Measurements from ENCODE around the gene KLF3. TPM values are rescaled to one million over a fixed set of nuclear protein-coding genes. Genes with fewer than 3 reads are reported as not detected.

KLF3 gene
- total RNA-seq, 1 experiment from 2014 or later: 5.7 TPM

DNA sequence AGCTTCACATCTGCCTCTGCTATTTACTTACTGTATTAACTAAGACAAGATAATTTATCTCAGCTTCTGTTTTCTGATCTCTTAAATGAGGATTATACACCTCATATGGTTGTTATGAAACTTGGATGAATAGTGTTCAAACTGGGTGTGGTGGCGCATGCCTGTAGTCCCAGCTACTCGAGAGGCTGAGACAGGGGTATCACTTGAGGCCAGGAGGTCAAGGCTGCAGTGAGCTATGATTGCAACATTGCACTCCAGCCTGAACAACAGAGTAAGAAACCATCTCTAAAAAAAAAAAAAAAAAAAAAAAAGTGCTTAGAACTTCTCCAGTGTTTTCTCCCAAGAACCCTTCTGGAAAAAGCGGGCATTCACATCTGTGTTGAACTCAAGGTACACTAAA is 19.8 kb upstream of the KLF3 start:
- DNase-seq (ENCODE audit: low read depth): no peak
- in situ Hi-C loops (cut with HindIII; ENCODE audit: low pct_unique_long_range_greater_than_20kb, low sequenced_read_pairs): no loop called here

DNA sequence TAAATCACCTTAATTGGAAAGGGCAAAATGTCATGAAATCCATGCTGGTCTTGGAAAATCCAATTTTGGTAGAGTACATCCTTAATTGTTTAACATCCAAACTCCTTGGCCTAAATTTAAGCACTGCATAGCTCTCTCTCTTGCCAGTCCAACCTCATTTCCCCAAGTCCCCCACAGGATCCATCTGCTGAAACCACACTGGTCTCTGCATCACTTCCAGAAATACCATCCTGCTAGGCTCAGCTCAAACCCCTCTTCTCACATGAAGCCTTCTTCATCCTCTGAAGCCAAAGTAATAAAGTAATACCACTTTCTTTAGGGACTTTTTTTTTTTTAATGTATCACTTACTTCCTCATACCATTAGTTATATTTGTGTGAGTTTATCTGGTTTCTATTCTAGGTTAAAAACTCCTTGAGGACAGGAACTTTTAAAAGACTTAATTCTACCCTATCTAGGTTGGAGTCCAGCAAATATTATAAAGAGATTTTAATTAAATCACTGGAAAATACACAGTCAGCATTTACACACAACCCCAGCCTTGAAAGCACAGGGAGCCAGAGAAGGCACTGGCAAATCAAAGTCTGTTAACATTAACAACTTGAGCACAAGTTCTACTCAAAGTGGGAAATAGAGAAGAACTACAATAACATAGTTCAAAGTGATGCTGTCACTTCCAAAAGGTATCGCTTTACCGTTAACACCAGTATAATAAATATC is 16.7 kb upstream of the KLF3 start:
- DNase-seq (ENCODE audit: low read depth): no peak
- in situ Hi-C loops (cut with HindIII; ENCODE audit: low pct_unique_long_range_greater_than_20kb, low sequenced_read_pairs): no loop called here

DNA sequence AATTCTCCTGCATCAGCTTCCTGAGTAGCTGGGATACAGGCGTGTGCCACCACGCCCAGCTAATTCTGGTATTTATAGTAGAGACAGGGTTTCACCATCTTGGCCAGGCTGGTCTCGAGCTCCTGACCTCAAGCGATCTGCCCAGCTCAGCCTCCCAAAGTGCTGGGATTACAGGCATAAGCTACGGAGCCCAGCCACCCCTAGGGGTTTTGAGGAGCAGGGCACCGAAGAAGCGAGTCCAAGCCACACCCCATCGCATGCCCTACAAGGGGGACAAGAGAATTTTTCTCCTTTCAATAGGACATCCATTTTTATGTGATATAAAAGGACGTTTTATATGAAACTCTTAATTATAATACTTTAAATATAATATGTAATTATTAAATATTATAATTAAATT is 13.9 kb upstream of the KLF3 start:
- in situ Hi-C loops (cut with HindIII; ENCODE audit: low pct_unique_long_range_greater_than_20kb, low sequenced_read_pairs): no loop called here
- DNase-seq (ENCODE audit: low read depth): no peak

DNA sequence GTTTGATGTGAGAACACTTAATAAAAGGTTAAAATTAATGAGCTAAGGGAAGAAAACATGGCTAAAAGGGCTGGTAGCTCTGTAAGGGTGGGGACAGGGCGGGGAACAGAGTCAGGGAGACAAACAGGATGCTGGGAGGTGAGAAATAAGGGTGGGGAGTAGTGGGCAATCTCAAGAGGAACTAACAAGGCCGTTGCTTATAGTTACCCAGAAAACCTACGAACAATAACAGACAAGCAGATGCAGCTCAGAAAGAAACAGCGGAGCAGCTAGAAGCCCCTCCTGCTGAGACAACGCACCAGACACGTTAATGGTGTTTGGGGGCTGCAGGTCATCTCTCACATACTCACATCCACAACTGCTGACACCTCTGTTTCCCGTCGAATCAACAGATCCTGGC is 9.7 kb upstream of the KLF3 start:
- in situ Hi-C loops (cut with HindIII; ENCODE audit: low pct_unique_long_range_greater_than_20kb, low sequenced_read_pairs): no loop called here

DNA sequence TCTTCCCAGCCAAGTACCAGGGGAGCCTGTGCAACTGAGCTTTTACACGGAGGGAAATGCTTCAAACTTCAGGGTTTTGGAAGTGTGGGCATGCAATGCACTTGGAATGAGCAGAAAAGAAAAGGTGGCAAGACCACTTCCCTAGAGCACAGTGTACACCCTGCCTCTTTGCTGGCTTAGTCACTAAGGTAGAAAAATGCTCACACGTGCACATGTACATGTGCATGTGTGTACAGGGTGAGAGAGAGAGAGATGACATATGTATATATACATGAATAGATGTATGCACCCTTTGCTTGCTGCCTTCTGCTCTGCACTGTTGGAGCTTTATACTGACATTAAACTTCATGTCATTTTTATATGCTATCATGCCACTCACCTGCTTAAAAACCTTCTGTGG is 7.9 kb upstream of the KLF3 start:
- in situ Hi-C loops (cut with HindIII; ENCODE audit: low pct_unique_long_range_greater_than_20kb, low sequenced_read_pairs): no loop called here
- DNase-seq (ENCODE audit: low read depth): no peak

More for the DNA sequence above, 9.7 kb upstream of the KLF3 start:
- no peak for DNase-seq (ENCODE audit: low read depth)

DNA sequence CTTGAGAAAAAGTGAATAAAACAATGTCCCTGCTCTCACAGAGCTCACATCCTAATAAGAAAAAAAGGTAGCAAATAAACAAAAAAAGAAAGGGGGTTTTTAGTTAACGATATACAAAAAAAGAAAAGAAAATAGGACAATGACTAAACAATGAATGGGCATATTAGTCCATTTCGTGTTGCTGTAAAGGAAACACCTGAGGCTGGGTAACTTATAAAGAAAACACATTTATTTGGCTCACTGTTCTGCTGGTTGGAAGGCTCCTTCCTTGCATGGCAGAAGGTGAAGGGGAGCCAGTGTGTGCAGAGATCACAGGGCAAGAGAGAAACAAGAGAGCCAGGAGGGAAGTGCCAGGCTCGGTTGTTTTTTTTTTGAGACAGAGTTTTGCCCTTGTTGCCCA is 4.7 kb upstream of the KLF3 start:
- in situ Hi-C loops (cut with HindIII; ENCODE audit: low pct_unique_long_range_greater_than_20kb, low sequenced_read_pairs): no loop called here
- DNase-seq (ENCODE audit: low read depth): no peak

DNA sequence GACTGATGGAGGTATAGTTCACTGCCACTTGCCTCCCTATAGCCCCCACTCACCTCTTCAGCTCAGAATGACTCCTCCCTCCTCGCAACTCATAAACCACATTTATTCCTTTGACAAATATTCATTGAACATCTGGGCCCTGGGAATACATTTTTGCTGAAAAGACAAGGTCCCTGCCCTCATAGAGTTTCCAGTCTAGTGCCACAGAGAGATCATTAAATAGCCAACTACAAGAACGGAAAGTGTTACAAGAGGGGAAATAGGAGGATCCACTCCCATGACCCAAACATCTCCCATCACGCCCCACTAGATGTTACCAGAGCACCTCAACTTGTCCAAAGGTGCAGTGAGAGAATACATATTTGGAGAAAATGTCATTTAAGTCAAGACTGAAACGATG is 3.2 kb upstream of the KLF3 start:
- DNase-seq (ENCODE audit: low read depth): no peak
- in situ Hi-C loops (cut with HindIII; ENCODE audit: low pct_unique_long_range_greater_than_20kb, low sequenced_read_pairs): loop anchor here (10.0 kb wide), 2 partner anchors 76 to 346 kb away; no protein-coding TSS in a partner anchor

DNA sequence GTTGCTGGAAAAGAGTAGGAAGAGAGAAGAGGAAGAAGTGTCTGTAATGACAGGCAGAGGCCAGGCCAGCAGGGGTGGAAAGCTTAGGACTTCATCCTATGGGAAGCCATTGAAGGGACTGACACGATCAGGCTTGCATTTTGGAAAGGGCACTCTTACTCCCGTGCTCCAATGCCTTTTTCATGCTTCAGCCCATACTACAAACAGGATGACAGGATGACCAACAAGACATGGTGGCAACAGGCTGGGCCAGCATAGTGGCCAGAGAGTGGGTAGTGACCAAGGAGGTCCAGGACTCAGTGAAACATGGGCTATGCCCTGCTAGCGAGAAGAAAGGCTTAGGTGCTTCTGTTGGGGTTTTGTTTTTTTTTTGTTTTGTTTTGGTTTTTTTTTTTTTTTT is 2.6 kb upstream of the KLF3 start:
- in situ Hi-C loops (cut with HindIII; ENCODE audit: low pct_unique_long_range_greater_than_20kb, low sequenced_read_pairs): loop anchor here (10.0 kb wide), 2 partner anchors 77 to 347 kb away; no protein-coding TSS in a partner anchor
- no peak for DNase-seq (ENCODE audit: low read depth)

DNA sequence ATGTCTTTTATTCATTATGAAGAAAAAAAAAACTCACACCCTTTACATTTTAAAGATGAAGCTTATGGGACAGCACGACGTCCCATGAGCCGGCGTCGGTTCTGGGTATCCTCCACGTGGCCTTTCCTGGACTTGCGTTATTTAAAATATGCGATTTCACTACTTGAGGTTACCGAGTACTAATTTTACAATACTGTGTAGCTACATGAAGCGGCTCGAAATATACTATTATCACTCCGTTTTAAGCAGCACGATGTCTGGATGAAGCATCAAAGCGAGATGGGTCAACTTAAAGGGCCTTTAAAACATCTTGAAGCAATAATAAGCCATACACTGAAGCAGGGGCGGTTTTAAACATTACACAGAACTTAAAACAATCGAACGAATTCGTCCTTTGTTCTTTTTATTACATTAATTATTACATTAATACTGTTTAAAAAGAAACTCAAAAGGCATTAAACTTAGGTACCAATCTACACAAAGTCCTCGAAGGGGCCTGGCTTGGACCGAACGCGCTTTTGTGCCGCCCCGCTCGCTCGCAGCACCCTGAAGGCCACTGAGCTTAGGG is 1.4 kb upstream of the KLF3 start:
- in situ Hi-C loops (cut with HindIII; ENCODE audit: low pct_unique_long_range_greater_than_20kb, low sequenced_read_pairs): loop anchor here (10.0 kb wide), 2 partner anchors 78 to 348 kb away; no protein-coding TSS in a partner anchor
- no peak for DNase-seq (ENCODE audit: low read depth)

DNA sequence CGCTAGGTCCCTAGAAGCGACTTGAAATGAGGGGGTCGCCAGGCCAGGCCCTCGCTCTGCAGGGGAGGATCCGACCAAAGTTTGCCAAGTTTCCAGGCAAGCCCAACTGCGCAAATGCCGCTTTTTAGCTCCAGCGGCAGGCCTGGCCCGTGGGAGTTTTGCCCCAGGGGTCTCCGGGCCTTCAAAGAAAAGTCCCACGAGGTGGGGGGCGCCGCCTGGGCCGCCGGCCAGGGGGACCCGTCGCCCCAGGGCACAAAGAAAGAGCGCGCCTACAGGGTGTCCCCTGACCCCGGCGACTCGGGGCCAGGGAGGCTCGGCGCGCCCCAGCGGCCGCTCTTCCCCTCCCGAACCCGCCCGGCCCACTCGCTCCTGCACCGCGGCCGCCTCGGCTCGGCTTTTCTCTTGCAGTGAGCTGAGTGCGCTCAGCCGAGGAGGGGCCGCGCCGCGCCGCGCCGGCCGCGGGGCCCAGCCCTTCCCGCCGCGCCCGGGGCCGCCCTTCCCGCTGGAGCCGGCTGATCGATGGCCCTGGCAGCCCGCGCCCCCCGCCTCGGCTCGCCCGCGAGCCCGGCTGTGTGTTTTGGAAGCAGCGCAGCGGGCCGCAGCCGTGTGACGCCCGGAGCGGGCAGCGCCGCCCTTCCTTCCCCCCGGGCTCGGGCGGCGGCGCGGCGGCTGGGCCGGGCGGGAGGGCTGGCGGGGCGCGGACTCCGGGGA is 754 bp upstream of the KLF3 start:
- in situ Hi-C loops (cut with HindIII; ENCODE audit: low pct_unique_long_range_greater_than_20kb, low sequenced_read_pairs): loop anchor here (10.0 kb wide), 2 partner anchors 78 to 348 kb away; no protein-coding TSS in a partner anchor
- DNase-seq (ENCODE audit: low read depth): peak; percentile 74

DNA sequence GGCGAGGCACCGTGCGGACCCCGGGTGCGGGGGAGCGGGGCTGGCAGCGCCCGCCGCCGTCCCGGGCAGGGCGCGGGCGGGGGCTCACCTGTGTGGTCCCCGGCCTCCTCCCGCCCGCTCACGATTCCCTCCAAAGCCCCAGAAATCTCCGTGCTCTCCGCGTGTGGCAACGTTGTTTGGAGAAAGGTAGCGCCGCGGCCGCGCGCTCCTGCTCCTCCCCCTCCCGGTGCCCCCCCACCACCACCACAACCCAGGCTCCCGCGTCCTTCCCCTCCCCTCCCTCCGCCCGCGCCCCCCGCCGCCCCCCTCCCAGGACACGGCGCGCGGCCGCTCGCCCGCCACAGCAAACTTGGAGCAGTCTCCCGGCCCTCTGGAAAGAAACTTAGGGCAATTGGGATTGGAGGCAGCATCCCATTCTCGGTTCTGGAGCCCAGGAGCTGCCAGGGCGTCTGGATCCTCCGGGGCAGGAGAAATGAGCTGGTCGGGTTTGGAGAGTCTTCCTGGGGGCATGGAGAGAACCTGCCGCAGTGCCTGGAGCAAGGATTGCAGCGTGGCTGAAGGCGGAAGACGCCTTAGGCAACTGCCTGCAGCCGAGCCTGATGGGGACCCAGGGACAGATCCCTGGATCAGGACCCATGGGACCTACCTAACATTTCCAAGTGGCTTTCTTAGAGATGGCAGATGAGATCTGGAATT is 855 bp downstream of the KLF3 start:
- in situ Hi-C loops (cut with HindIII; ENCODE audit: low pct_unique_long_range_greater_than_20kb, low sequenced_read_pairs): loop anchor here (10.0 kb wide), 2 partner anchors 80 to 350 kb away; no protein-coding TSS in a partner anchor
- DNase-seq (ENCODE audit: low read depth): peak; percentile 59

DNA sequence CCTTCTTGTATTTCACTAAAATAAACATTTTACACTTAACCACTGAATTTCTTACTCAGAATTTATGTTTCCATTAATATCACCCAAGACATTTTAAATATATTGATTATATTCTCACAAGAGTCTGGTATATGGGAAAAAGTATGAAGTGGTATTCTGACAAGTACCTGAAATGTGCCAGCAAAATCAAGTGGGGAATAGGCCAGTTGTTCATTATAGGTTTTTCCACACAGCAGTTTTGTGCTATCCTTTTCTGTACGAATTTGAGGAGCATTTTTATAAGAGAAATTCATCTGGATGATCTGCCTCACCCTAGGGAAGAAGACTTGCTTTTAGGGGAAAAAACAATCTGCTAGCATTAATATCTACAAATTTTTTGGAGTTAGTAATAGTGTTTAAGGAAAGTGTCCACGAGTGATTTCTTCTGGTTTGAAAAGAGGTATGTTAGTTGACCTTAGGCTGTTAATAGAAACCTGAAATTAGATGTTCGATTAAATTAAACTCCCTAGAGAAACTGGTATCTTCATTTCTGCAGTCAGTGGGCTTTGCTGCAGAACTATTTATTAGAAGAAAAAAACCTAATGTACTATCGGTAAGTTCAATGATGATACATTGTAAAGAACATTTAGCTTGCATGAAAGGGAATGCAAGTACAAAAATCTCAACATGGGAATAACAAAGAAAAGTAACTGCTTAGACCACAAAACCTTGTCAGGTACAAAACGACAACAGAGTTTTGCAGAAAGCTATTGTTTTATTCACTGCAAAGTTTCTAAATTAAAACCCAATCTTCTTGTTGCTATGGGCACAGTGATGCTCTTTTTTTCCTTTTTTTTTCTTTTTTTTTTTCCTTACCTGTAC is 1.8 kb downstream of the KLF3 start:
- DNase-seq (ENCODE audit: low read depth): no peak
- in situ Hi-C loops (cut with HindIII; ENCODE audit: low pct_unique_long_range_greater_than_20kb, low sequenced_read_pairs): loop anchor here (10.0 kb wide), 2 partner anchors 81 to 351 kb away; no protein-coding TSS in a partner anchor

DNA sequence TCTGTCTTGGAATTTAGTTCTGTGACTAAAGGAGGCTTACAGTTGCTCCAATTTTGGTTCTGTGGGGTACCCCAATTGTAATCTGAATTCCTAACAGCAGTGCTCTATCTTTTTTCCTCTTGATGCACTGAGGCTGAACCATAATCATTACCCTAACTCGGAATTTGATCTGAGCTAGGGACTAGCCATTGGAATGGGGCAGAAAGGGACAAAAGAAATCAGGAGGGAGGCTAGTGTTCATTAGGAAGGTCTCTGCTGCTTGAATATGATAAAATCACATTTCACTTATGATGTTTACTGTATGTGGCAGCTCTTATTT is 2.7 kb downstream of the KLF3 start:
- in situ Hi-C loops (cut with HindIII; ENCODE audit: low pct_unique_long_range_greater_than_20kb, low sequenced_read_pairs): loop anchor here (10.0 kb wide), 2 partner anchors 82 to 352 kb away; no protein-coding TSS in a partner anchor
- DNase-seq (ENCODE audit: low read depth): no peak

DNA sequence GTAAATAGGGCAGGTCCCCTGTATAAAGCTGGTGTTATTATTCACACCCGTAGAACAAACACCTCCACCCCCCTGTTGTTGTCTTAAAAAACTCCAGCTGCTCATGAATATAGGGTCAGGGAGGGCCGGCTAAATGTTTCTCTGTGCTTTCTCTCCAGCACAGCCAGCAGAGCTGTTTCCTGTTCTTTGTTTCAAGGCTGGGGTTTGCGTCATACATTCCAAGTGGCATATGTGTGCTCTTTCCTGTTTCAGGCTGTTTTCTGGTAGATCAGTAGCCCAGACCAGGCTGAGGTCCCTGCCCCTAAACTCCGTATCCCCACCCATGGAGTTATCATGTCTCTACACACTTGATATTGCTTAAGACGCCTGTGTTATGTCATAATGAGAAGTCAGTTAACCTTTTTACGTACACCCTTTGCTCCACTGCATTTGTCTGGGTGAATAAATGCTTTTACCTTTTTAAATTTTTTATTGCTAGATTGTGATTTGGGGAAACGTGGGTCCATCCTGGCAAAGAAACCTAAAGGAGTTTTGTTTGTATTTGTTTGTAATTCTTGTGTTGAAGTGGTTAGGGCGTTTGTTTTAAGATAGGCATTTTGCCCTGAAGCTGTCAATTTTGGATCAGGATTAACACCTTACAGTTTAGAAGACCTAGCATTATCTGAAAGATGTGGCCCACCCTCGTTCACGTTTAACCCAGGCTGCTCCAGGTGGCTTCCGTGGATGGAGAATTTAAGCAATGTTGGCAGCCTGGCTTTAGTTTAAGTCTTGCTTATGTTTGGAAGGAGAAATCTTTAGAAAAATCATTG is 3.3 kb downstream of the KLF3 start:
- in situ Hi-C loops (cut with HindIII; ENCODE audit: low pct_unique_long_range_greater_than_20kb, low sequenced_read_pairs): loop anchor here (10.0 kb wide), 2 partner anchors 82 to 352 kb away; no protein-coding TSS in a partner anchor
- peak; percentile 94 for DNase-seq (ENCODE audit: low read depth)

DNA sequence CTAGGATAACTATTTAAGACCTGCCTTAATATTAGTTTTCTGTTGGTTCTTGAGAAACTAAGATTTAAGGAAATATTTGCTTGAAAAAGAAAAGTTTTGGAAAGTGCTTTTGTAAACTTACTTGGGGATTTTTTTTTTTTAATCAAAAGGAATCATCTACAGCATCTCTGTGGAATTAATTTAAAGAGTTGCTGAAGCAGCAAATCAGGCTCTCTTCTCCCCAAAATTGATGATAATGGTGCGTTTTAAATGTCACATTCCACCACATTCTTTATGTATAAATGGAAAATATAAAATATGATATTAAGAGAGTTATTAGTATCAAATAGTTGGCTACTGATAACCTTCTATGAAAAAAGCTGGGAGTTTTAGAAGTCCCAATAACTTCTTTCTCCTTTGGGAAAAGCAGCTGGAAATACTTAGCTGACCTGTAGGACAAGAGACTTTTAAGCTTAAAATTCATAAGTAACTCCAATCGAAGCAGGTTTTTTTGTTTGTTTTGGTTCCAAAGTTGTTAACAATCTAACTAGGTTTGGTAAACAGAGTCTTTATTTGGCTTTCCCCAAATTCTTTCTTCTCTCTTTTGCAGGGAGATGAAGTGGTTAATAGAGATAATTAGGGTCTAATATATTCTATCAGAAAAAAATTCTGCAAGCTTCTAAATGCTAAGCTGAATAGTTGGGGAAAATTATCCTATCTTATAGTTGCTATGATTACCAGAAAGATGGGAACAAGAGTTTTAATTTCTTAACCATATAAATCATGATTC is 4.4 kb downstream of the KLF3 start:
- DNase-seq (ENCODE audit: low read depth): no peak
- in situ Hi-C loops (cut with HindIII; ENCODE audit: low pct_unique_long_range_greater_than_20kb, low sequenced_read_pairs): loop anchor here (10.0 kb wide), 2 partner anchors 84 to 354 kb away; no protein-coding TSS in a partner anchor

DNA sequence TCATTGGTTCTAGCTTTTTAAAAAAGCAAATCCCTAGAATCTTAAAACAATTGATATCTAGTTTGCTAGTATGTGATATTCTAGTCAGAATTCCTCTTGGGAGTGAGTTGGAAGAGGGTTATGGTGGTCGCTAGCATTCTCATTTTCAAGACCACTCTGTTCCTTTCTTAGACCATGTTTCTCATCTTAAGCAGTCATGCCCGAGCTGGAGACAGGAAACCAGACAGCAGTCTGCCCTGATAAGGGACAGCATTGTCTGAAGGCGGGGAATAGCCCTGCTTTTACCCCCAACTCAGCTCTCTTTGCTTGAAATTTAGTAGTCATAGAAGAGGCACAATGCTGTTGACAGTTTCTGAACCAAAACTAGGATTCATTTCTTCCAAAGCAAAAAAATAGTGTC is 5.2 kb downstream of the KLF3 start:
- DNase-seq (ENCODE audit: low read depth): no peak
- in situ Hi-C loops (cut with HindIII; ENCODE audit: low pct_unique_long_range_greater_than_20kb, low sequenced_read_pairs): loop anchor here (10.0 kb wide), 2 partner anchors 84 to 354 kb away; no protein-coding TSS in a partner anchor
